GM10266 (cell line): ENCODE data around the gene SWAP70.

Experiments
- DNase-seq: peaks from one replicate; pipeline ENCODE4 v3.0.0; 2012; ENCODE audit errors: extremely low spot score
- TF ChIP-seq, protein P1 (sequence below): IDR thresholded peaks from 2 replicates; pipeline ENCODE4 v1.5.1; 2012; ENCODE audit warnings: mild to moderate bottlenecking, low read depth; ENCODE audit not compliant: control insufficient read depth, insufficient read depth; ENCODE audit errors: missing control alignments

SWAP70 gene

DNA sequence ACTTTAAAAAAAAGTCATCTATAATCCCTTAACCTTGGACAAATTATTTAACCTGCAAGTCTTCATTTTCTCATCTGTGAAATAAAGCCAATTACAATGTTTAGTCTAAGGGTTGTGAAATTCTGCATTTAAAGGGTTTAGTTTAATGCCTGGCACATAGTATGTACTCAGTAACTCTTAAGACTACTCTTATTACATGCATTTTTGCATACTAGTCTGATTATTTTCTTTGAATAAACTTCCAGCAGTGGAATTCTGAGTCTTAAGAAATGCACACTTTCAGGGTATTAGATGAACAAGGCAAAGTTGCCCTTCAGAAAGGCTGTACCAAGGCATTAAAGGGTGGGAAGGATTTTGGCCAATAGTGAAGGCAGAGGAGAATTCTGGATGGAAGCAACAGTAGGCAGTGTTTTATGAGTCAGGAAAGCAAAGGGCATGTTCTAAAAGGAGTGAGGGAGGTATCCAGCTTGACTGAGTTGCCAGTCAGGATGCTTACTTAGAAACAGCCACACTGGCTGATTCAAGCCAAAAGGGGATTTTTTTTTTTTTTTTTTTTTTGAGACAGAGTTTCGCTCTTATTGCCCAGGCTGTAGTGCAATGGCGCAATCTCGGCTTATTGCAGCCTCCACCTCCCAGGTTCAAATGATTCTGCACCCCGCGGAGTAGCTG, 50.5 kb downstream of the SWAP70 start:
- no peak for DNase-seq
- TF ChIP-seq, protein P1, sequence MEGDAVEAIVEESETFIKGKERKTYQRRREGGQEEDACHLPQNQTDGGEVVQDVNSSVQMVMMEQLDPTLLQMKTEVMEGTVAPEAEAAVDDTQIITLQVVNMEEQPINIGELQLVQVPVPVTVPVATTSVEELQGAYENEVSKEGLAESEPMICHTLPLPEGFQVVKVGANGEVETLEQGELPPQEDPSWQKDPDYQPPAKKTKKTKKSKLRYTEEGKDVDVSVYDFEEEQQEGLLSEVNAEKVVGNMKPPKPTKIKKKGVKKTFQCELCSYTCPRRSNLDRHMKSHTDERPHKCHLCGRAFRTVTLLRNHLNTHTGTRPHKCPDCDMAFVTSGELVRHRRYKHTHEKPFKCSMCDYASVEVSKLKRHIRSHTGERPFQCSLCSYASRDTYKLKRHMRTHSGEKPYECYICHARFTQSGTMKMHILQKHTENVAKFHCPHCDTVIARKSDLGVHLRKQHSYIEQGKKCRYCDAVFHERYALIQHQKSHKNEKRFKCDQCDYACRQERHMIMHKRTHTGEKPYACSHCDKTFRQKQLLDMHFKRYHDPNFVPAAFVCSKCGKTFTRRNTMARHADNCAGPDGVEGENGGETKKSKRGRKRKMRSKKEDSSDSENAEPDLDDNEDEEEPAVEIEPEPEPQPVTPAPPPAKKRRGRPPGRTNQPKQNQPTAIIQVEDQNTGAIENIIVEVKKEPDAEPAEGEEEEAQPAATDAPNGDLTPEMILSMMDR: no peak

DNA sequence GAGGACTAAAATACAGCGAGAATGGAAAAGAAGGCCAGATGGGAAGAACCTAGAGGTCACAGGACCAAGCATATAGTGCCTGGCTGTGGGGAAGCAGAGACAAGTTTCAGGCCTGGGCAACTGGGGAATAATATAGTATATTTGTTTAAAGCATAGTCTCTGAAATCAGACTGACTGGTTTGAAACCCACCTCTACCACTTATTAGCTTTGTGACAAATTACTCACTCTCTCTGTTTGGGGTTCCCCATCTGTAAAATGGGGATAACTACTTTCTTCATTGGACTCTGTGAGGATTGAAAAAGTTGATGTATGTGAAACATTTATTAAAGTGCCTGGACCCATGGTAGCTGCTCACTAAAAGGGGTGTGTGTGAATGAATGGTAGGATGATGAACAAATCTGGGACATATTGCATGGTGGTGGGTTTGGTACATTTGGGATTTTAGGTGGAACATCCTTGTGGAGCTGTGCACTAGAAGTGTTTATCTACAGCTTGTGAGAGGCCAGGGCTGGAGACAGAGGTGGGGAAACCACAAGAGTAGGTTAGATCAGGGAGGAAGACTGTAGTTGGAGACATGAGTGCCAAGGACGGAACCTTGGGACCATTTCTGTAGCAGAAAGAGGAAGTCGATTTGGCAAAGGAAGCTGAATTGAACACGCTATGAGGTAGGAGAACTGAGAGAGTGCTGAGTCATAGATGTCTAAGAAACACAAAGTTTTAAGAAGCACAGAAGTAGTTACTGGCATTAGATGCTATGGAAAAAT, 52.6 kb downstream of the SWAP70 start:
- TF ChIP-seq, protein P1: no peak
- DNase-seq: peak; percentile 51

DNA sequence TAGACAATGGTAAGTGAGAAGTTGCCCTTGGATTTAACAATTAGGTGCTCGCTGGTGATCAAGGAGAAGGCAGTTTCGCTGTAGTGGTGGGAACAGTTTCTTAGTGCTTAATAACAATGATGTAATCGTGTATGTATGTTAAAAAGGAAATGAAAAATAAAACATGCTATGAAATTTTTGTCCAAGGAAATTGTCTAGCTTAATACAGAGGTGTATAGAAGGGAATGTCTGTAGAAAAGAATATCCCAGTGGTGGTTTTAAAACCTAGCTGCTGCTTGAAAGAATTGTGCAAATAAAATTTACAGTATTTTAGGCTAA, 53.1 kb downstream of the SWAP70 start:
- DNase-seq: no peak
- TF ChIP-seq, protein P1: no peak

DNA sequence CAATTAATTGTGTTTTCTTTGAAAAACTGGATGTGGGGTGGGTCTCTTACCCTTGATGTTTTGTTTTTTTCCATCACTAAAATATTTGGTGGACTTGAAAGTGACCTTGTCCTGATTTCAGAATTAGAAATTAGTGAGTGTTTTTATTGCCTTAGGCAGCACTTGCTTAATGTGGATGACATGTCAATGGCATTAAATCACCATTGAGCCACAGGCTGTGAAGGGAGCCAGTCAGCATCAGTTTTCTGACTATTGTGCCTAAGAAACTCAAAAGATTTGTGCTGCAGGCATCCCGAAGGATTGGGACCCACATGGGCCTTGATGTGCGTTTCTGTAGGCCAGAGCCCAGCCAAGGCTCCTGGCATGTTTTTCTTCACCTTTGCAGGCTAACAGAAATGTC, 53.8 kb downstream of the SWAP70 start:
- no peak for DNase-seq
- TF ChIP-seq, protein P1: no peak

DNA sequence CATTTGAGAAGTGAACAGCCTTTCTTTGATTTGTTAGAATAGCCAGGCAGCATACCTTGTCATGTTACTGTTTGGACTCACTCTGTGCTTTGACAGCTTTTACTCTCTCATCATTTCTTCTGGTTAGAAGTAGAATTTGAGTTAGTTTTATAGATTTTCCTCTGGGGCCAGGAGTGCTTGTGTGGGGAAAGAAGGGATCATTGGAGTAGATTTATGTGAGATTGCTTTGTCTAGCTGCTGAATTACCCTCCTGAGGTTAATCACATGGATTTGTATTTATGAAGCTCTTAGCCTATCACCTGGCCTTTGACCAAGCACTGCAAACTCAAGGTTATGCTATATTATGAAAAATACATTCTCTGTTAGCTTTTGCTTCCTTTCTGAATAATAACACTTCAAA, 54.3 kb downstream of the SWAP70 start:
- no peak for DNase-seq
- TF ChIP-seq, protein P1: no peak

DNA sequence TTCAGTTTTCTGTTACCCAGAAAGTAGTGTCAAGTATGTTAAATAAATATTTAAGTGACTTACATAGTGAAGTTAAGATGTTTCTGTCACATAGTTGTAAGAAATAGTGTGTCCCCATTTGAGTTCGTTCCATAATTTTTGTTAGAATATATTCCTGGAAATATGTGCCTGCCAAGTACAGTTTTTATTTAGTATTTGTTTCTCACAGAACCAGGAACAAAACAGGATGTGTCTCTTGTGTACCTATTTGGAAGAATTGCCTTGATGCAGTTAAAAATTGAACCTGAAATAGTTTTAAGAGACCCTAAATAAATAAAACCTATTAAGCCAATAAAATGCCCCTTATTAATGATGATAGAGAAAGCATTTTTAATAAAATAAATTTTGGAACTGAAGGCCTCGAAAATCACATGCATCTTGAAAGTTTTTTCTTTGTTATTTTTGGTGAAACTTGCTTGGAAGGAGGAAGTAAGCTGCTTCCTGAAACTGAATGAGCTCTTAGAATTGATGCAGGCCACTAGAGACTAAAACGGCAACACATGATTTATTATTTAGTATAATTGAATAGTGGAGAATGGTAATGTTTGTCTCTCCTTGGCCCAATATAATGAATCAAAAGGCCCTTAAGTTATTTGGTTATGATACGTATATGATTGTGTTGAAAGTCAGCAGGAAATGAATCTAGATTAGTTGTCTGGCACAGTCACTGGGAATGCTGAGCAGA, 55.9 kb downstream of the SWAP70 start:
- no peak for DNase-seq
- TF ChIP-seq, protein P1: no peak

DNA sequence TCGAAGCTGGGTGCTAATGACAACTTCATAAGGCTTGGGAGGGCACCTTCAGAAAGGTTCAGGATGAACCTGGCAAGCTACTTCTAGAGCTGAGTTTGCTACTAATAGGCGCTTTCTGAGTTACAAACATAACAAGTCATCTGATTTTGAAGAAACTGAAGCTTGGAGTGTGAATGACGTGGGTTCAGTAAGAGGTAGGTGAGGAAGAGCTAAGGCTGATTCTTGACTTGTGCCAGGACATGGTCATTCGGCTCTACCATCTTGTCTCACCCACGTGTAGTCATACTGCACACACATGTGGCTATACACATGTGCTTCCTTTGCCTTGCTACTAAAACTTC, 56.4 kb downstream of the SWAP70 start:
- DNase-seq: no peak
- TF ChIP-seq, protein P1: no peak
